Endodermal cell (in vitro differentiated cells): ENCODE data around the gene CLCN5. TPM values are rescaled to one million over a fixed set of nuclear protein-coding genes. Genes with fewer than 3 reads are reported as not detected.

ENCODE experiments used
- DNase-seq: peaks from one replicate; pipeline ENCODE4 v3.0.0-alpha.2; 2017
- H3K27ac ChIP-seq: 2 replicates; pipeline ENCODE4 v1.5.1; 2013; ENCODE audit warnings: mild to moderate bottlenecking, low read depth, low read length, moderate library complexity
- H3K27me3 ChIP-seq: 2 replicates; pipeline ENCODE4 v1.6.1; 2013; ENCODE audit warnings: mild to moderate bottlenecking, low read length, moderate library complexity; ENCODE audit not compliant: insufficient read depth, control insufficient read depth, poor library complexity, severe bottlenecking
- H3K36me3 ChIP-seq: 2 replicates; pipeline ENCODE4 v1.7.0; 2013; ENCODE audit warnings: mild to moderate bottlenecking, low read length, moderate library complexity; ENCODE audit not compliant: control insufficient read depth, insufficient read depth
- H3K4me1 ChIP-seq: one replicate; pipeline ENCODE4 v1.7.0; 2013; ENCODE audit warnings: low read length; ENCODE audit not compliant: control insufficient read depth, insufficient read depth
- H3K4me3 ChIP-seq: 2 replicates; pipeline ENCODE4 v1.5.1; 2013; ENCODE audit warnings: mild to moderate bottlenecking, low read length, moderate library complexity
- H3K9ac ChIP-seq: 2 replicates; pipeline ENCODE4 v1.6.1; 2013; ENCODE audit warnings: mild to moderate bottlenecking, low read length, moderate library complexity; ENCODE audit not compliant: poor library complexity, severe bottlenecking; ENCODE audit errors: extremely low read depth
- H3K9me3 ChIP-seq: 2 replicates; pipeline ENCODE4 v1.6.1; 2013; ENCODE audit warnings: mild to moderate bottlenecking, low read length, moderate library complexity; ENCODE audit not compliant: control insufficient read depth
- H3K27ac Mint-ChIP-seq: 2 replicates; pipeline ENCODE4 v1.8.0; 2020; ENCODE audit warnings: mixed read lengths
- H3K27me3 Mint-ChIP-seq: 2 replicates; pipeline ENCODE4 v1.8.0; 2021; ENCODE audit warnings: mild to moderate bottlenecking, mixed read lengths; ENCODE audit not compliant: insufficient read depth
- H3K36me3 Mint-ChIP-seq: 2 replicates; pipeline ENCODE4 v1.8.0; 2020; ENCODE audit warnings: low read depth, mixed read lengths
- H3K4me1 Mint-ChIP-seq: 2 replicates; pipeline ENCODE4 v1.8.0; 2020; ENCODE audit warnings: mixed read lengths
- H3K4me3 Mint-ChIP-seq: 2 replicates; pipeline ENCODE4 v1.8.0; 2020; ENCODE audit warnings: mild to moderate bottlenecking, moderate library complexity, mixed read lengths
- H3K9me3 Mint-ChIP-seq: 2 replicates; pipeline ENCODE4 v1.8.0; 2020; ENCODE audit warnings: mild to moderate bottlenecking, mixed read lengths
- WGBS, 2 experiments: methylation state at CpG; one replicate each; pipeline versions ENCODE4 v1.1.5 to v1.1.7; 2013; ENCODE audit warnings: missing lambda C conversion rate in 2 of 2, mixed read lengths in 1 of 2; ENCODE audit not compliant: insufficient coverage in 1 of 2, insufficient read length in 1 of 2; 5-methylcytosine and 5-hydroxymethylcytosine counted together
- total RNA-seq, 2 donors: library from RNA; stranded (reverse); fragmentation: NEBNext Ultra II Directional in 1 of 2; extraction: Animal tissue kit (Norgen Biotek cat#: 25700) in 1 of 2; gene quantifications; 2 replicates in 1 of 2; 3 replicates in 1 of 2; pipeline ENCODE4 v1.2.1, GENCODE V29; 2021
- TF ChIP-seq, protein P1 (sequence below): fragments of 200-600 bp; sonication (generic); conservative IDR thresholded peaks from 2 replicates; pipeline ENCODE4 v1.5.0; 2021; ENCODE audit warnings: antibody characterized with exemption, mild to moderate bottlenecking

CLCN5 gene
- total RNA-seq, 2 donors from 2014 or later = 12.9 to 18.9 TPM

GRCh38 chrX:49988143-49988542 lies 65.7 kb downstream of the CLCN5 start:
- Histone ChIP-seq H3K36me3 (no peaks in the 10 kb centered on the region), H3K27ac (no peak overlapping the region), H3K4me1 (no peaks in the 10 kb centered on the region), H3K9ac (no peak overlapping the region), H3K4me3 (no peak overlapping the region), H3K9me3 (no peaks in the 10 kb centered on the region), H3K27me3 (no peaks in the 10 kb centered on the region)
- Mint-ChIP-seq H3K9me3 (peaks cover 42% of the 10 kb centered on the region), H3K4me1 (no peaks in the 10 kb centered on the region), H3K4me3 (no peak overlapping the region), H3K27me3 (no peaks in the 10 kb centered on the region), H3K27ac (no peak overlapping the region), H3K36me3 (peaks cover 2% of the 10 kb centered on the region)
- TF ChIP-seq, protein P1, sequence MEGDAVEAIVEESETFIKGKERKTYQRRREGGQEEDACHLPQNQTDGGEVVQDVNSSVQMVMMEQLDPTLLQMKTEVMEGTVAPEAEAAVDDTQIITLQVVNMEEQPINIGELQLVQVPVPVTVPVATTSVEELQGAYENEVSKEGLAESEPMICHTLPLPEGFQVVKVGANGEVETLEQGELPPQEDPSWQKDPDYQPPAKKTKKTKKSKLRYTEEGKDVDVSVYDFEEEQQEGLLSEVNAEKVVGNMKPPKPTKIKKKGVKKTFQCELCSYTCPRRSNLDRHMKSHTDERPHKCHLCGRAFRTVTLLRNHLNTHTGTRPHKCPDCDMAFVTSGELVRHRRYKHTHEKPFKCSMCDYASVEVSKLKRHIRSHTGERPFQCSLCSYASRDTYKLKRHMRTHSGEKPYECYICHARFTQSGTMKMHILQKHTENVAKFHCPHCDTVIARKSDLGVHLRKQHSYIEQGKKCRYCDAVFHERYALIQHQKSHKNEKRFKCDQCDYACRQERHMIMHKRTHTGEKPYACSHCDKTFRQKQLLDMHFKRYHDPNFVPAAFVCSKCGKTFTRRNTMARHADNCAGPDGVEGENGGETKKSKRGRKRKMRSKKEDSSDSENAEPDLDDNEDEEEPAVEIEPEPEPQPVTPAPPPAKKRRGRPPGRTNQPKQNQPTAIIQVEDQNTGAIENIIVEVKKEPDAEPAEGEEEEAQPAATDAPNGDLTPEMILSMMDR = no peak
- no peak for DNase-seq
- WGBS, 2 experiments = 80 to 100% methylated on average over 2 to 5 of the region's 5 CpGs

- H3K36me3 Mint-ChIP-seq = peaks cover 2% of the 10 kb centered on the region
- H3K4me1 Mint-ChIP-seq = no peaks in the 10 kb centered on the region
- Histone ChIP-seq H3K4me3 (no peak overlapping the region), H3K27me3 (no peaks in the 10 kb centered on the region), H3K9me3 (no peaks in the 10 kb centered on the region), H3K27ac (no peak overlapping the region), H3K4me1 (no peaks in the 10 kb centered on the region), H3K9ac (no peak overlapping the region), H3K36me3 (no peaks in the 10 kb centered on the region)
- TF ChIP-seq, protein P1 = no peak
- H3K27me3 Mint-ChIP-seq = no peaks in the 10 kb centered on the region
- no peak overlapping the region for H3K27ac Mint-ChIP-seq
- H3K9me3 Mint-ChIP-seq = peaks cover 61% of the 10 kb centered on the region
- DNase-seq = no peak
- H3K4me3 Mint-ChIP-seq = no peak overlapping the region
- 91% methylated on average over 4 of the region's 4 CpGs; no CpG with 5 or more reads in 1 of the 2 experiments for WGBS, 2 experiments
These were observed 69.4 kb downstream of the CLCN5 start for GRCh38 chrX:49991758-49992157.

DNA sequence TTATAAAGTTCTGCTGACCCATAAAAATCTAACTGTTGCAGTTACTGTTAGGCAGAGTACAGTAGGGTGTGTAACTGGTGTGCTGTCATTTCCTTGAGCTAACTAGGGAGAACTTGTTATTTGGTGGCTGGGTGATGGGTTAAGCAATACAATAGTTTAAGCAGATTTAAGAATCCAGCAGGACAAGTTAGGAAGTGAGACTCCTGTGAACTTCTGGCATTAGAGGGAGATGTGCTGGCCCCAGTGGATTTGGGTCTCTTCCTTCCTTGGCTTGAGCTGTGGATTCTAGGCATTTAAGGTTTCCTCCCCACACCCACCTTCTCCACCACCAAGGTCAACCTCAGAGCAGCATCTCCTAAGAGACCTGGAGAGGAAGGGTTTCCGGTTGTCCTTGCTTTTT lies 70.5 kb downstream of the CLCN5 start:
- H3K27me3 Mint-ChIP-seq = no peaks in the 10 kb centered on the region
- peaks cover 2% of the 10 kb centered on the region for H3K36me3 Mint-ChIP-seq
- Histone ChIP-seq H3K36me3 (no peaks in the 10 kb centered on the region), H3K4me3 (no peak overlapping the region), H3K4me1 (no peaks in the 10 kb centered on the region), H3K9me3 (no peaks in the 10 kb centered on the region), H3K27ac (no peak overlapping the region), H3K9ac (no peak overlapping the region), H3K27me3 (no peaks in the 10 kb centered on the region)
- DNase-seq = no peak
- H3K9me3 Mint-ChIP-seq = peaks cover 64% of the 10 kb centered on the region
- H3K4me3 Mint-ChIP-seq = no peak overlapping the region
- TF ChIP-seq, protein P1 = no peak
- WGBS, 2 experiments = 100% methylated on average over 1 of the region's 1 CpG
- no peak overlapping the region for H3K27ac Mint-ChIP-seq
- H3K4me1 Mint-ChIP-seq = no peaks in the 10 kb centered on the region
